Suprapubic skin (tissue), 4 donors: ENCODE results near the gene CD3G. TPM values are rescaled to one million over a fixed set of nuclear protein-coding genes. Genes with fewer than 3 reads are reported as not detected.

Source experiments
- DNase-seq, 2 donors: peaks; one replicate each; pipeline ENCODE4 v3.0.0-alpha.2; 2019; ENCODE audit warnings: low spot score in 2 of 2
- H3K27ac ChIP-seq: fragments of 200-600 bp; sonication (generic); one replicate; pipeline ENCODE4 v1.5.1; 2019
- H3K27me3 ChIP-seq: fragments of 200-600 bp; sonication (generic); one replicate; pipeline ENCODE4 v1.5.1; 2019
- H3K36me3 ChIP-seq: fragments of 200-600 bp; sonication (generic); one replicate; pipeline ENCODE4 v1.5.1; 2019
- H3K4me1 ChIP-seq: fragments of 200-600 bp; sonication (generic); one replicate; pipeline ENCODE4 v1.5.1; 2019
- H3K4me3 ChIP-seq: fragments of 200-600 bp; sonication (generic); one replicate; pipeline ENCODE4 v1.5.1; 2019; ENCODE audit warnings: mild to moderate bottlenecking
- H3K9me3 ChIP-seq: fragments of 200-600 bp; sonication (generic); one replicate; pipeline ENCODE4 v1.5.1; 2019
- EP300 ChIP-seq: sonication (generic); formaldehyde crosslinking; IDR thresholded peaks from one replicate; pipeline ENCODE4 v1.6.1; 2017; ENCODE audit warnings: antibody characterized with exemption
- POLR2A ChIP-seq, 2 donors: fragments of 450-650 bp; IDR thresholded peaks; one replicate each; pipeline ENCODE4 v1.6.1; 2017; ENCODE audit warnings: antibody characterized with exemption in 2 of 2, mild to moderate bottlenecking in 2 of 2, moderate library complexity in 2 of 2
- POLR2AphosphoS5 ChIP-seq, 3 donors: sonication (generic); formaldehyde crosslinking; IDR thresholded peaks; one replicate each; pipeline ENCODE4 v1.6.1; 2017; ENCODE audit warnings: antibody characterized with exemption in 3 of 3
- WGBS: methylation state at CpG from one replicate; pipeline ENCODE4 v1.1.5; 2018; 5-methylcytosine and 5-hydroxymethylcytosine counted together
- total RNA-seq, 4 donors: library from RNA; depleted of rRNA; stranded (reverse); fragments of >200 nt; gene quantifications; one replicate each; pipeline ENCODE4 v1.1.0, GENCODE V29; 2016
- TF ChIP-seq, protein P1 (sequence below), 2 donors: fragments of 200-600 bp in 1 of 2; fragments of 450-650 bp in 1 of 2; sonication (generic) in 1 of 2; IDR thresholded peaks; one replicate each; pipeline ENCODE4 v1.5.1; 2016 to 2019; ENCODE audit warnings: antibody characterized with exemption in 2 of 2, mild to moderate bottlenecking in 1 of 2, moderate library complexity in 1 of 2

Gene CD3G
- total RNA-seq, 4 donors from 2014 or later, result 0.73 to 1.2 TPM; not detected in 2

DNA sequence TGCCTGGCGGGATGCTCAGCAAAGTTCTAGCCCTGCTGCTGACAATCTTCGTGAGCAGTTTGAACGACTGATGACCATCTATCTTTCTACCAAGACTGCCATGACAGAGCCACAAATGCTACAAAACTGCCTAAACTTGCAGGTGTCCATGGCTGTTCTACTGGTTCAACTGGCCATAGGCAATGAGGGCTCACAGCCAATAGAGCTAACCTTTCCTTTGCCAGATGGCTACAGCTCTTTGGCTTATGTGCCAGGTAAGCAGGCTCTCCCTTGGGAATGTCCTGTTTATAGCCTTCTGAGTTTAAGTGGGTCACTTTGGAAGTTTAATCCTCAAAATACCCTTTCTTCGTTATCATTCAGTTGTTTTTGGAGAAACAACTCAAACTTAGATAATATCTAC lies 35.4 kb downstream of the CD3G start:
- Histone ChIP-seq H3K4me3 (no peak overlapping the region), H3K9me3 (no peaks in the 10 kb centered on the region), H3K4me1 (no peaks in the 10 kb centered on the region), H3K27ac (no peak overlapping the region), H3K36me3 (peaks cover 84% of the 10 kb centered on the region), H3K27me3 (no peaks in the 10 kb centered on the region)
- WGBS, result 92% methylated on average over 4 of the region's 4 CpGs
- TF ChIP-seq EP300, result no peak
- TF ChIP-seq POLR2A (IDR thresholded peaks at IDR 0.05), result no peak
- TF ChIP-seq, protein P1, sequence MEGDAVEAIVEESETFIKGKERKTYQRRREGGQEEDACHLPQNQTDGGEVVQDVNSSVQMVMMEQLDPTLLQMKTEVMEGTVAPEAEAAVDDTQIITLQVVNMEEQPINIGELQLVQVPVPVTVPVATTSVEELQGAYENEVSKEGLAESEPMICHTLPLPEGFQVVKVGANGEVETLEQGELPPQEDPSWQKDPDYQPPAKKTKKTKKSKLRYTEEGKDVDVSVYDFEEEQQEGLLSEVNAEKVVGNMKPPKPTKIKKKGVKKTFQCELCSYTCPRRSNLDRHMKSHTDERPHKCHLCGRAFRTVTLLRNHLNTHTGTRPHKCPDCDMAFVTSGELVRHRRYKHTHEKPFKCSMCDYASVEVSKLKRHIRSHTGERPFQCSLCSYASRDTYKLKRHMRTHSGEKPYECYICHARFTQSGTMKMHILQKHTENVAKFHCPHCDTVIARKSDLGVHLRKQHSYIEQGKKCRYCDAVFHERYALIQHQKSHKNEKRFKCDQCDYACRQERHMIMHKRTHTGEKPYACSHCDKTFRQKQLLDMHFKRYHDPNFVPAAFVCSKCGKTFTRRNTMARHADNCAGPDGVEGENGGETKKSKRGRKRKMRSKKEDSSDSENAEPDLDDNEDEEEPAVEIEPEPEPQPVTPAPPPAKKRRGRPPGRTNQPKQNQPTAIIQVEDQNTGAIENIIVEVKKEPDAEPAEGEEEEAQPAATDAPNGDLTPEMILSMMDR (IDR thresholded peaks at IDR 0.05), result no peak
- no peak for TF ChIP-seq POLR2AphosphoS5 (IDR thresholded peaks at IDR 0.05)
- no peak for DNase-seq

DNA sequence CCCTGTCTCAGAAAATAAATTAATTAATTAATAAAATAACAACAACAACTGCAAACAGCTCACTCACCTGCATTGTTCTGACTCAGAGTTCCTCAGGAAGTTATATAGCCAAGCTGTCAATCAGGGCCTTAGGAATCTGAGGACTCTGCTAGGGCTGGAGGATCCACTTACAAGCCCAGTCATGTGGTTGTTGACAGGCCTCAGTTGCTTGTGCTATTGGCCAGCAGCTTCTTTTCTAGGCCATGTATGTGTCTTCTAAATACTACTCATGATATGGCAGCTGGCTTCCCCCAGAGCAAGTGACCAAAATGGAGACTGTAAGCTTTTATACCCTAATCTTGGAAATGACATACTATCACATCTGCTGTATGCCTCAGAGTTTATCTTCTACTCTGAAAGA lies 36.4 kb downstream of the CD3G start:
- no peak for DNase-seq
- H3K36me3 ChIP-seq, result peaks cover 90% of the 10 kb centered on the region
- TF ChIP-seq POLR2AphosphoS5 (IDR thresholded peaks at IDR 0.05), result no peak
- TF ChIP-seq, protein P1 (IDR thresholded peaks at IDR 0.05), result no peak
- no peak for TF ChIP-seq EP300
- TF ChIP-seq POLR2A (IDR thresholded peaks at IDR 0.05), result no peak
- no peaks in the 10 kb centered on the region for H3K4me1 ChIP-seq
- H3K9me3 ChIP-seq, result no peaks in the 10 kb centered on the region
- no peaks in the 10 kb centered on the region for H3K27me3 ChIP-seq
- no peak overlapping the region for H3K27ac ChIP-seq
- no peak overlapping the region for H3K4me3 ChIP-seq

DNA sequence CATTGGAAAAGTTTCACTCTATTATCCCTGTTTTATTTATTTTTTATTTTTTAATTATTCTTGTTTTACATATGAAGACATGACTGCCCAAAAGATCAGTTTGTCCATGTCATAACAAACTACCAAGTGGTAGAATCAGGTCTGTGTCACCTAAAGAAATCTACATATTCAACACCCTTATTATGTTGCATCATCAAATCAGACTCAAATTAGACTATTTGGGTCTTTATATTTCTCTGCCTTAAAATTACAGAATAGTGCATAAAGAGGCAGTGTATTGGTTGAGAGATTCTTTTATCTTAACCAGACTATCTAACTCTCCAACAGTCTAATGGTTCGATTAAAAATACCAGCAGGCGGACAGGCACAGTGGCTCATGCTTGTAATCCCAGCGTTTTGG lies 38.8 kb downstream of the CD3G start:
- peaks cover 99% of the 10 kb centered on the region for H3K36me3 ChIP-seq
- WGBS, result 98% methylated on average over 3 of the region's 3 CpGs

DNA sequence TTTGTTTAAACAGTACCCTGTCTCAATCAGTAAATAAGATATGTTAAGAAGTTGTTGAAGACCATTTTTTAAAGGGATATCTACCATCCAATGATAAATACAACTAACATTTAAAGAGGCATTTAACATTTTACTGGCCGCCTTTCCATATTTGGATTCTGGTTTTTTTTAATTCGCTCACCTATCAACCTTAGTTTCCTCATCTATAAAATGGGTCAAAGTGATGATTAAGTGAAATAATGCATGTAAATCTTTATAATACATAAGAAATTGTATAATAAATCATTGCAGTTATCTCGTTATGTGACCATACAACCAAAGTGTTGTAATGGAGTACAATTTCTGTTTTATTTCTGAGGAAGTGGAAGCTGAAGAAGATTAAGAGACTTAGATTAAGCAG lies 39.5 kb downstream of the CD3G start:
- H3K4me3 ChIP-seq, result no peak overlapping the region
- peaks cover 99% of the 10 kb centered on the region for H3K36me3 ChIP-seq
- no peaks in the 10 kb centered on the region for H3K4me1 ChIP-seq
- WGBS, result 97% methylated on average over 3 of the region's 3 CpGs
- no peak for DNase-seq
- H3K27me3 ChIP-seq, result no peaks in the 10 kb centered on the region
- no peak for TF ChIP-seq POLR2A (IDR thresholded peaks at IDR 0.05)
- no peak for TF ChIP-seq EP300
- TF ChIP-seq, protein P1 (IDR thresholded peaks at IDR 0.05), result no peak
- TF ChIP-seq POLR2AphosphoS5 (IDR thresholded peaks at IDR 0.05), result no peak
- no peaks in the 10 kb centered on the region for H3K9me3 ChIP-seq
- no peak overlapping the region for H3K27ac ChIP-seq

More for the DNA sequence above, 38.8 kb downstream of the CD3G start:
- Histone ChIP-seq H3K27me3 (no peaks in the 10 kb centered on the region), H3K4me1 (no peaks in the 10 kb centered on the region), H3K27ac (no peak overlapping the region), H3K9me3 (no peaks in the 10 kb centered on the region), H3K4me3 (no peak overlapping the region)
- no peak for TF ChIP-seq EP300
- no peak for TF ChIP-seq POLR2A (IDR thresholded peaks at IDR 0.05)
- no peak for TF ChIP-seq POLR2AphosphoS5 (IDR thresholded peaks at IDR 0.05)
- TF ChIP-seq, protein P1 (IDR thresholded peaks at IDR 0.05), result no peak
- DNase-seq, result no peak

DNA sequence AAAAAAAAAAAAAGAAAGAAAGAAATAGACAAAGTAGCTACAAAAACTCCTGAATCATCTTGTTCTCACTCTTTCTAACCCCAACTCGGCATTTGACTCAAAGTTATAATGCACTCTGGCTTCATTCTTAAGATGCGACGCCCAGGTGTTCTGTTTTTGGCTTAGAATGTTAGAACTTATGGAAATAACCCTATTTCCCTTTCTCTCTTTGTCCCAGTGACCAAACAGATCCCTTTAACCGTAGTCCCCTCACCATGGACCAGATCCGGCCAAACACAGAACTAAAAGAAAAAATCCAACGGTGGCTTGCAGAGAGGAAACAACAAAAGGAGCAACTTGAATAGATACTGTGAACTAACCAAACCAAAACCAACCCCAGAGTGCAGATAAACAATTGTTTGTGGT lies 52.0 kb downstream of the CD3G start:
- no peak for DNase-seq
- H3K36me3 ChIP-seq, result peaks cover 72% of the 10 kb centered on the region
- TF ChIP-seq POLR2AphosphoS5 (IDR thresholded peaks at IDR 0.05) (no peak), POLR2A (IDR thresholded peaks at IDR 0.05) (no peak), EP300 (no peak)
- TF ChIP-seq, protein P1 (IDR thresholded peaks at IDR 0.05), result no peak
- H3K4me1 ChIP-seq, result peaks cover 7% of the 10 kb centered on the region
- no peaks in the 10 kb centered on the region for H3K27me3 ChIP-seq
- H3K4me3 ChIP-seq, result no peak overlapping the region
- no peaks in the 10 kb centered on the region for H3K9me3 ChIP-seq
- 88% methylated on average over 6 of the region's 6 CpGs for WGBS
- H3K27ac ChIP-seq, result no peak overlapping the region
